Mucosa of descending colon (tissue), 3 donors: Measurements from ENCODE around the gene OR13C5. TPM values are rescaled to one million over a fixed set of nuclear protein-coding genes. Genes with fewer than 3 reads are reported as not detected.

Experiments
- ATAC-seq: fragments of 200-7000 bp; cut with Tn5 transposase; one replicate; pipeline ENCODE4 v1.9.1; 2020; ENCODE audit warnings: mild to moderate bottlenecking, moderate library complexity
- DNase-seq, 3 donors: peaks; one replicate each; pipeline ENCODE4 v3.0.0-alpha.2; 2020
- H3K36me3 ChIP-seq: fragments of 200-600 bp; one replicate; pipeline ENCODE4 v1.8.0; 2021; ENCODE audit warnings: low read depth, mild to moderate bottlenecking
- H3K4me1 ChIP-seq: fragments of 200-600 bp; one replicate; pipeline ENCODE4 v1.8.0; 2021; ENCODE audit warnings: low read depth, mild to moderate bottlenecking
- H3K4me3 ChIP-seq: fragments of 200-600 bp; one replicate; pipeline ENCODE4 v1.8.0; 2021; ENCODE audit warnings: mild to moderate bottlenecking
- H3K9me3 ChIP-seq: fragments of 200-600 bp; one replicate; pipeline ENCODE4 v1.8.0; 2021; ENCODE audit warnings: mild to moderate bottlenecking
- intact Hi-C, 2 donors: fragments of 100-400 bp; cut with DNase I in 1 of 2; cut with micrococcal nuclease in 1 of 2; formaldehyde crosslinking; loops; one replicate each; pipeline versions ENCODE4 v1.11.0 to v1.11.1; 2022; cut with DNase I, micrococcal nuclease
- total RNA-seq, 3 donors: library from RNA; stranded (reverse); fragmentation: NEBNext Ultra II Directional in 2 of 3; extraction: Animal tissue kit (Norgen Biotek cat#: 25700) in 2 of 3; gene quantifications; one replicate each; pipeline versions ENCODE4 v1.2.1 to v1.2.4, GENCODE V29; 2021 to 2023
- TF ChIP-seq, protein P1 (sequence below): fragments of 200-600 bp; IDR thresholded peaks from one replicate; pipeline ENCODE4 v1.8.0; 2022; ENCODE audit warnings: antibody characterized with exemption, mild to moderate bottlenecking
- donor health status: DM: no; HTN: no; CAD: no; lungs with moderate emphysema.
- donor health status: DM: no; HTN: no; CAD: no.
- donor health status: DM: no; HTN: yes; CAD: no.

OR13C5 gene
- total RNA-seq, 3 donors from 2014 or later = not detected

DNA sequence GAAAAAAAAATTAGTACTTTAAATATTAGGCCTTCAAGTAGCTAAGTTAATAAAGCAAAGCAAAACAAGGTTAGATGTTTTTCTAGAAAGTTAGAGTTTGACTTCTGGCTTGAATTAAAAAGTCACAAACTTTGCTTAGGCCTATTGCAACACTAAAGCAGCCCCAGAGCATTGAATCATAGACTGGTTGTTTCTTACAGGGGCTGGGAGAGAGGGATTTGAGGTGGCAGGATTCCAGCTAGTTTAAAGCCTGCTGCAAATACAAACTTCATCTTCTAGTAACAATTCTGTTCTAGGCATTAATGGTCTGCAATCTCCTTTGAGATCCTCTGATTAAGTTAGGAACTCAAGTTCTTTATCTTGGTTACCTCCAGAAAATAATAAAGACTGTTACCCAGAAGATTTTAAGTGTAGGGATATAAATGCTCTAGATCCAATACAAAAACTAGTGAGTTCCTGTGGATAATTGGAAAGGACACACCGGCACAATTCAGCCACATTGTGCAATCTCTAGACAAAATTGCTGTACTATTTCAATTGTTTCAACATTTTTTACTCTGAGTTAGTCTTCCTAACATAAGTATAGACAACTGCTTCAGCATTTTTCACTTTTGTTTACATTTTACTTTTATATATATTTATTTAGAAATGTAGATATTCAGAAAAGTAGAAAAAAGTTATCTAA is 12.6 kb downstream of the OR13C5 start:
- Histone ChIP-seq H3K9me3 (no peaks in the 10 kb centered on the region), H3K36me3 (no peaks in the 10 kb centered on the region), H3K4me1 (no peaks in the 10 kb centered on the region), H3K4me3 (no peak overlapping the region)
- TF ChIP-seq, protein P1, sequence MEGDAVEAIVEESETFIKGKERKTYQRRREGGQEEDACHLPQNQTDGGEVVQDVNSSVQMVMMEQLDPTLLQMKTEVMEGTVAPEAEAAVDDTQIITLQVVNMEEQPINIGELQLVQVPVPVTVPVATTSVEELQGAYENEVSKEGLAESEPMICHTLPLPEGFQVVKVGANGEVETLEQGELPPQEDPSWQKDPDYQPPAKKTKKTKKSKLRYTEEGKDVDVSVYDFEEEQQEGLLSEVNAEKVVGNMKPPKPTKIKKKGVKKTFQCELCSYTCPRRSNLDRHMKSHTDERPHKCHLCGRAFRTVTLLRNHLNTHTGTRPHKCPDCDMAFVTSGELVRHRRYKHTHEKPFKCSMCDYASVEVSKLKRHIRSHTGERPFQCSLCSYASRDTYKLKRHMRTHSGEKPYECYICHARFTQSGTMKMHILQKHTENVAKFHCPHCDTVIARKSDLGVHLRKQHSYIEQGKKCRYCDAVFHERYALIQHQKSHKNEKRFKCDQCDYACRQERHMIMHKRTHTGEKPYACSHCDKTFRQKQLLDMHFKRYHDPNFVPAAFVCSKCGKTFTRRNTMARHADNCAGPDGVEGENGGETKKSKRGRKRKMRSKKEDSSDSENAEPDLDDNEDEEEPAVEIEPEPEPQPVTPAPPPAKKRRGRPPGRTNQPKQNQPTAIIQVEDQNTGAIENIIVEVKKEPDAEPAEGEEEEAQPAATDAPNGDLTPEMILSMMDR = no peak
- ATAC-seq (no peak), DNase-seq (no peak)
- intact Hi-C loops = no loop called here

DNA sequence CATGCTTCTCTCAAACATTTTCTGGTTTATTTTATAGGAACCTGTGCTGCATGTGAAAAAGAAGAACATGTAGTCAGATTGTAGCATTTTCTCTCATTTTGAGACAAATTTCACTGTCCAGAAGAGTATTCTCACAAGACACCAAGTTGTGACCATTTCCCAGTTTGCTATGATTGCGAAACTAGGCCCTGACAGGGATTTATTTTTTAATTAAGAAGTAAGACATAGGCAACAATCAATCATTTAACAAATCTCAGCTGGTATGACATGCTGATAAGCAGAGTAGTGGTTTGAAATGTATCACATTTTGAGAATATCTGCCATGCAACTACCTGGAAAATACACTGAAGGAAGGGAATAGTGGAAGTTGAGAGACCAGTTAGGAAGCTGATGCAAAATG is 18.7 kb downstream of the OR13C5 start:
- Histone ChIP-seq H3K4me3 (no peak overlapping the region), H3K4me1 (no peaks in the 10 kb centered on the region), H3K36me3 (no peaks in the 10 kb centered on the region), H3K9me3 (no peaks in the 10 kb centered on the region)
- intact Hi-C loops = no loop called here
- DNase-seq = no peak
- TF ChIP-seq, protein P1 = no peak
- no peak for ATAC-seq

DNA sequence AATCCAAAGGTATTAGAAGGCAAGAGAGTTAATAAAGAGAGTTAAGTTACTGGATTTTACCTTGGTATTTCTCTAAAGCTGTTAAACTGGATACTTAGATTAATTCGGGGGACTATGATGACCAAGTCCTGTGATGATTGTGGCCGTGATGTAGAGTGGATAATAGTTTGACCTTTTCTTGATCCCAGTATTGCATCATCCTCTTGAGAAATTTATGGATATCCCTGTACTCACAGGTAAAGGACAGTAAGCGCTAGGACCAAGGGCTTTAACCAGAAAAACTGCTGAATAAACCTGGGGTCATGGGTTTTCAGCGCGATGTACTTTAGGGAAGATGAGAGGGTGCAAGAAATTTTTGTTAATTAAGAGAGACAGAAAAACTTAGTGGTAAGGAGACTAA is 21.9 kb downstream of the OR13C5 start:
- TF ChIP-seq, protein P1 = no peak
- ATAC-seq = no peak
- DNase-seq = no peak
- peaks cover 4% of the 10 kb centered on the region for H3K9me3 ChIP-seq
- no peaks in the 10 kb centered on the region for H3K36me3 ChIP-seq
- no peak overlapping the region for H3K4me3 ChIP-seq
- no peaks in the 10 kb centered on the region for H3K4me1 ChIP-seq
- intact Hi-C loops = no loop called here

DNA sequence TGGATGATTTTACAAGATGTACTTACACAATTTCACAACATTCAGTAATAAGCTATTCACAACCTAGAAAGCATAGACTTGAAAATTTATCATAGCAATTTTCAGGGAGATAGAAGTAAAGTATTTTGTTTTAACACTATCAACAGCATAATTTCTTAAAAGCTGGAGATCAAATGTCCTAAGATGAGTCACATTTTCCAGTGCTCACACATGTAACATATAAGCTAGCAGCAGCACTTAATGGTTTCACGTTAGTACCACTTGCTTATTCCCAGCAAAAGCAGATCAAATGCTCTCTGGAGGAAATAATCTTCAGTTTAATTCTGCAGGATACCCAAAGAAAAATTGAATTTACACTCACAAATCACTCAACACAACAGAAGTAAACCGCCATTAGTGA is 23.8 kb downstream of the OR13C5 start:
- H3K36me3 ChIP-seq = no peaks in the 10 kb centered on the region
- H3K4me1 ChIP-seq = no peaks in the 10 kb centered on the region
- DNase-seq = no peak
- TF ChIP-seq, protein P1 = no peak
- H3K9me3 ChIP-seq = peaks cover 12% of the 10 kb centered on the region
- no peak overlapping the region for H3K4me3 ChIP-seq
- ATAC-seq = no peak
- intact Hi-C loops = no loop called here

DNA sequence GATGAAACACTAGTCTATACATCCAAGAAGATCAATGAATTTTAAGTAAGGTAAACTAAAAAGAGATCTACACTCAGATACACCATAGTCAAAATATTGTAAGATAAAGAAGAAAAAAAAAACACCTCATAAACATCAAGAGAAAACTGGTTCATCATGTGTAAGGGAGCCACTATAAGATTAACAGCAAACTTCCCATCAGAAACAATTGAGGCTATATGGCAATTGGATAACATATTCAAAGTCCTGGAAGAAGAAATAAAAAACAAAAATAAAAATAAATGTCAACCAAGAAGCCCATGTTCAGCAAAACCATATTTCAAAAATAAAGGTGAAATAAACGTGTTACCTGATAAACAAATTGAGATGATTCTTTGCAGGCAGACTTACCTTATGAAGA is 26.6 kb downstream of the OR13C5 start:
- Histone ChIP-seq H3K4me3 (no peak overlapping the region), H3K9me3 (peaks cover 12% of the 10 kb centered on the region), H3K36me3 (no peaks in the 10 kb centered on the region), H3K4me1 (no peaks in the 10 kb centered on the region)
- no peak for ATAC-seq
- TF ChIP-seq, protein P1 = no peak
- intact Hi-C loops = no loop called here
- DNase-seq = no peak

DNA sequence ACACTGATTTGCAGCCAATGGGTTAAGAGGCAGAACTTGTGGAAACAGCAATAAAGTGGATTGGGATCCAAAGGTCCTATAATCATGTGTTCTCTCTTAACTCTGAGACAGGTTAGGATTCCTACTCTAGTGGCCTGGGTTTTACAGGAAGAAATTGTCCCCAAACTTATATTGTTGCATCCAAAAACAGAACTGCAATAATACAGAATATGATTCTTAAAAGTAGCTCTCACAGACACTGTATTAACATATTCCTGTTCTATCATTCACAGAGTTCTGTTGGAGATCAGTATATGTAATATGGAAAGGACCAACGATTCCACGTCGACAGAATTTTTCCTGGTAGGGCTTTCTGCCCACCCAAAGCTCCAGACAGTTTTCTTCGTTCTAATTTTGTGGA is 30.3 kb downstream of the OR13C5 start, which contains the start of gene OR13C8:
Gene OR13C8, plus strand, starts transcription at position 301 of the 400 bp plus-strand sequence. Its CDS starts 0 bp downstream, at position 301.
- intact Hi-C loops = no loop called here
- DNase-seq = no peak
- no peaks in the 10 kb centered on the region for H3K36me3 ChIP-seq
- H3K4me1 ChIP-seq = no peaks in the 10 kb centered on the region
- TF ChIP-seq, protein P1 = no peak
- ATAC-seq = no peak
- H3K9me3 ChIP-seq = peaks cover 12% of the 10 kb centered on the region
- no peak within 1 kb of the TSS for H3K4me3 ChIP-seq
